Keratinocyte (primary cell): ENCODE measurements around the gene KRT7.
"Not testable (repeated sequence)": the region's sequence is repeated elsewhere in the genome, so short reads cannot be mapped to it uniquely, and the experiment has no call there.

Source experiments
- CTCF ChIP-seq, 3 experiments: IDR thresholded peaks in 1 of 3; conservative IDR thresholded peaks in 1 of 3; optimal IDR thresholded peaks in 1 of 3; 2 replicates in 2 of 3; 3 replicates in 1 of 3; pipeline versions ENCODE3 to v1.5.1; 2011; ENCODE audit warnings: low read length in 3 of 3, mild to moderate bottlenecking in 3 of 3, moderate library complexity in 2 of 3, control low read depth in 1 of 3, inconsistent platforms in 1 of 3; ENCODE audit not compliant: insufficient read depth in 2 of 3; ENCODE audit errors: extremely low read depth in 1 of 3
- EZH2 ChIP-seq: IDR thresholded peaks from one replicate; pipeline ENCODE4 v1.6.1; 2012; ENCODE audit warnings: inconsistent platforms, mild to moderate bottlenecking, low read length, moderate library complexity

DNA sequence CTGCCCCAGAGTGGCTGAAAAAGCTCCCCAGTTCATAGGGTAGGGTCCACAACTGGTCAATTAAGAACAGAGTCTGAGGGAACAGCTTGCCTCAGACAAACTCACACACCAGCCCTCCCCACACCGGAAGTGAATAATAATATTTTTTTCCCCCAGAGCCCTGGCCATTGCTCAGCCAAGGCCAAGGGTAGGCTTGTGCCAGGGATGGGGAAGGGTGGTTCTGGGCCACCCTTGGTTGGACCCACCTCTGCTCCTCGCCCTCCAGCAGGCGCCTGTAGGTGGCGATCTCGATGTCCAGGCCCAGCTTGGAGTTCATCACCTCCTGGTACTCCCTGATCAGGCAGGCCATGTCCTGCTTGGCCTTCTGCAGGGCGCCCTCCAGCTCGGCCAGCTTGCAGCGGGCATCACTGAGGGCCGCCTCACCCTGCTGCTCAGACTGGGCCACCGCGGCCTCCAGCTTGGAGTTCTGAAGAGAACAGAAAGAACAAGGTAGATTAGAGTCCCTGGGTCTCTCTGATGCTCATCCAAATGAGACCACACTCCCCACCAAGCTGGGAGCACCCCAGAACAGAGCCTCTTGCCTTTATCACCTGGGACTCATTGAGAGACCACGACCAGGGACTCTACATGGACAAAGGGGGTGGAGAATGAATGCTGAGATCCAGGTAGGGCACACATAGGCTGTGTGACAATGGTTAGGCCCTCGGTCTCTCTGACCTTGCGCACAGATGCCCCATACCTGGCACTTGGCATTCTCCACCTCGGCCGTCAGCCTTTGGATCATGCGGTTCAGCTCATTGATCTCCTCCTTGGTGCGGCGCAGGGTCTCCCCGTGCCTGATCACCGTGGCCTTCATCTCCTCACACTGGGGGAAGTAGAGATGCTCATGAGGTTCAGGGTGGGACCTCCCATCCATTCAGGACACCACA, 54.1 kb downstream of the KRT7 start:
- peak in 2 of 3 experiments; percentile 9 to 21 for TF ChIP-seq CTCF (optimal IDR thresholded peaks at IDR 0.05 in 1 of 3, IDR thresholded peaks at IDR 0.05 in 1 of 3, conservative IDR thresholded peaks at IDR 0.05 in 1 of 3; ENCODE audit: extremely low read depth in 1 of 3, insufficient read depth in 2 of 3, low read length in 3 of 3)
- TF ChIP-seq EZH2 = not testable (repeated sequence)
